Measurements from ENCODE around the gene TBC1D22A. TPM values are rescaled to one million over a fixed set of nuclear protein-coding genes. Genes with fewer than 3 reads are reported as not detected.

Gene TBC1D22A
- polyA plus RNA-seq, 1 of the 3 experiments (the other 2 are of a cell fraction) = 16.5 TPM

DNA sequence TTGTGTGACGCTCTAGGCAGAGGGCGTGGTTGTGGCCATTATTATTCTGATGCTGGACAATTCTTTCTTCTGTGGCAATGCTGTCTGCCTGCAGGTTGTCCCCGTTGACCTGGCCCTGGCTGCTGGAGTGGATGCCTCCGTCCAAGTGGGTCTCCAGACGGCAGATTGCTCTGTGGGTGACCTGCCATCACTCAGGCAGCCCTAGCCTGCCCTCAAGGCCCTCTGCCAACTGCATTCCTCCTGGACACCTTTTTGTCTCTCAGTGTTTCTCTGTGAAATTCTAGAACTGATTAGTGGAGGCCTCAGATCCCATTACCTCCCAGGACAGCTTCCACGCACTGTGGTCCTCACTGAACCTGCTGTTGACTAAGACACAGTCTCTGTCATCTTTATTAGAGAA is 86.7 kb downstream of the TBC1D22A start (continued):
- TF ChIP-seq ZBTB33 (IDR thresholded peaks at IDR 0.05; ENCODE audit: borderline replicate concordance, low read depth) (no peak), YY1 (IDR thresholded peaks at IDR 0.05; ENCODE audit: low read depth) (no peak)

- Histone ChIP-seq H3K9me3 (no peaks in the 10 kb centered on the region), H3K4me3 (ENCODE audit: low read depth in 2 of 2, low read length in 1 of 2) (no peak overlapping the region), H3K4me2 (no peak overlapping the region), H3K27me3 (ENCODE audit: insufficient read depth) (no peaks in the 10 kb centered on the region), H3K9me2 (no peaks in the 10 kb centered on the region), H3K36me3 (replicated peaks in 1 of 2; ENCODE audit: control insufficient read depth in 1 of 2, insufficient read depth in 2 of 2, low read length in 1 of 2) (peaks cover 0 to 8% of the 10 kb centered on the region in 2 experiments), H3K27ac (ENCODE audit: low read depth in 2 of 2, low read length in 1 of 2) (no peak overlapping the region), H3K79me2 (ENCODE audit: insufficient read depth) (peaks cover 11% of the 10 kb centered on the region; the same call in 1 of the 2 replicates), H4K20me1 (ENCODE audit: insufficient read depth) (peaks cover 15% of the 10 kb centered on the region), H2AFZ (ENCODE audit: low read depth) (no peak overlapping the region), H3K4me1 (ENCODE audit: control insufficient read depth in 1 of 2, insufficient read depth in 2 of 2, low read depth in 1 of 2, low read length in 1 of 2) (peaks cover 0 to 12% of the 10 kb centered on the region in 2 experiments; a peak in 2 of 4 replicates), H3F3A (replicated peaks; ENCODE audit: insufficient read depth) (no peaks in the 10 kb centered on the region), H3K9ac (no peak overlapping the region)
- ChIA-PET CTCF (interaction anchor here (1.3 kb wide), 1 partner anchor 51 kb away, joined by 3 read pairs; no protein-coding TSS in a partner anchor), POLR2A (interaction anchor here (0.6 kb wide), 1 partner anchor 134 kb away, joined by 3 read pairs; no protein-coding TSS in a partner anchor)
- DNase-seq = no peak
- TF ChIP-seq GATA2 (CRISPR knock-in tag; IDR thresholded peaks at IDR 0.05) (no peak), SMC3 (IDR thresholded peaks at IDR 0.05; ENCODE audit: low read depth, low read length) (no peak), YY1 (IDR thresholded peaks at IDR 0.05; ENCODE audit: low read depth) (no peak), USF1 (IDR thresholded peaks at IDR 0.05; ENCODE audit: borderline replicate concordance, low read depth) (no peak), POLR2AphosphoS5 (IDR thresholded peaks at IDR 0.05; ENCODE audit: low read depth, low read length) (no peak), NFIC (IDR thresholded peaks at IDR 0.05; ENCODE audit: borderline replicate concordance) (no peak), FOXM1 (IDR thresholded peaks at IDR 0.05; ENCODE audit: low read depth) (no peak), EP300 (IDR thresholded peaks at IDR 0.05; ENCODE audit: borderline replicate concordance in 1 of 2, low read depth in 1 of 2, low read length in 1 of 2) (no peak), EZH2phosphoT487 (IDR thresholded peaks at IDR 0.05; ENCODE audit: borderline replicate concordance, low read depth) (no peak), MEF2A (IDR thresholded peaks at IDR 0.05; ENCODE audit: borderline replicate concordance, low read depth) (no peak), USF2 (IDR thresholded peaks at IDR 0.05; ENCODE audit: borderline replicate concordance, low read depth, low read length) (no peak), CTCF (IDR thresholded peaks at IDR 0.05) (no peak), NRF1 (IDR thresholded peaks at IDR 0.05; ENCODE audit: low read depth, low read length) (no peak), SIN3A (IDR thresholded peaks at IDR 0.05; ENCODE audit: borderline replicate concordance, low read depth, low read length) (no peak), TEAD4 (IDR thresholded peaks at IDR 0.05; ENCODE audit: borderline replicate concordance, insufficient read depth) (no peak), RCOR1 (IDR thresholded peaks at IDR 0.05; ENCODE audit: low read length) (no peak), RXRA (IDR thresholded peaks at IDR 0.05; ENCODE audit: borderline replicate concordance, low read depth) (no peak), MXI1 (IDR thresholded peaks at IDR 0.05; ENCODE audit: low read depth, low read length) (no peak)
- TF ChIP-seq, protein P1, sequence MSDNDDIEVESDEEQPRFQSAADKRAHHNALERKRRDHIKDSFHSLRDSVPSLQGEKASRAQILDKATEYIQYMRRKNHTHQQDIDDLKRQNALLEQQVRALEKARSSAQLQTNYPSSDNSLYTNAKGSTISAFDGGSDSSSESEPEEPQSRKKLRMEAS (IDR thresholded peaks at IDR 0.05; ENCODE audit: low read depth) = no peak
- 83% methylated on average over 6 of the region's 6 CpGs for WGBS (ENCODE audit: low lambda C conversion rate)
Observed at GRCh38 chr22:46849951-46850350, 87.5 kb downstream of the TBC1D22A start.
